ENCODE data around the gene MYO1C. TPM values are rescaled to one million over a fixed set of nuclear protein-coding genes. Genes with fewer than 3 reads are reported as not detected.

Gene MYO1C
- total and polyA plus RNA-seq, 2 of the 8 experiments (the other 6 are each of a cell fraction or from before 2014, with no cell fraction given) = 40.1 to 78.6 TPM

DNA sequence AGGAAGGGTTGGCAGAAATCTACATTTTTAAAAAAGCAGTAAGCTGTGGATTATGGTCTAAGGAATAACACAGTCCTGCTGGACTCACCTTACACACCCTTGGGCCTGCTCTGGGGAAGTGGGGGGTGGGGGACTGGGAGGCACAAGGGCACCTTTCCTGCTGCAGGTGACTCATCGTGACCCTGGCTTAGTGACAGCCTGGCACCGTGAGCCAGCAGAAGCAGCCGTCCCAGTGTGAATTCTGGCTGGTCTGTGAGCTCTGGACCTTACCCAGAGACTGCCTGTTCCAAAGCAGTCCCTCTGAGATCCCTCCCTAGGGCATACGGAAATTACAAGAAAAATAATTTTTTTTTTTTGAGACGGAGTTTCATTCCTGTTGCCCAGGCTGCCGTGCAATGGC lies 32.3 kb downstream of the MYO1C start:
- H3K4me2 ChIP-seq (ENCODE audit: insufficient read depth in 1 of 2, low read depth in 2 of 2, low read length in 2 of 2) = no peak overlapping the region
- CTCF ChIA-PET (ENCODE audit: partially characterized antibody) = interaction anchor here (0.6 to 1.2 kb wide), 5 partner anchors 13 to 127 kb away, joined by 3 to 4 read pairs (median 4); no protein-coding TSS in a partner anchor
- TF ChIP-seq SIRT6 (IDR thresholded peaks at IDR 0.05; ENCODE audit: low read length) = no peak
- no peak for TF ChIP-seq SRF (IDR thresholded peaks at IDR 0.05; ENCODE audit: low read depth, low read length)
- TF ChIP-seq CHD1 (IDR thresholded peaks at IDR 0.05; ENCODE audit: low read depth, low read length) = no peak
- no peak for TF ChIP-seq EGR1 (IDR thresholded peaks at IDR 0.05; ENCODE audit: borderline replicate concordance, low read depth, low read length)
- no peak for TF ChIP-seq TCF12 (IDR thresholded peaks at IDR 0.05; ENCODE audit: low read depth, low read length)
- no peak for TF ChIP-seq RNF2 (IDR thresholded peaks at IDR 0.05; ENCODE audit: borderline replicate concordance, low read depth, low read length, missing control alignments, poor library complexity, severe bottlenecking)
- TF ChIP-seq CEBPB (IDR thresholded peaks at IDR 0.05; ENCODE audit: low read depth, low read length) = no peak
- no peak for TF ChIP-seq ATF2 (IDR thresholded peaks at IDR 0.05; ENCODE audit: low read length)
- no peak for TF ChIP-seq CTCF (IDR thresholded peaks at IDR 0.05; ENCODE audit: control extremely low read depth in 1 of 3, insufficient read depth in 1 of 3, low read depth in 1 of 3, low read length in 3 of 3)
- TF ChIP-seq TBP (IDR thresholded peaks at IDR 0.05; ENCODE audit: low read depth, low read length) = no peak

More for the DNA sequence above, 32.3 kb downstream of the MYO1C start:
- POLR2A ChIA-PET (ENCODE audit: partially characterized antibody) = interaction anchor here (0.8 to 1.9 kb wide), 8 partner anchors 8 to 62 kb away, joined by 3 to 7 read pairs (median 5); partner anchors contain the start of gene YWHAE
- Histone ChIP-seq H4K20me1 (replicated peaks in 1 of 2; ENCODE audit: control insufficient read depth in 1 of 2, insufficient read depth in 2 of 2, low read length in 2 of 2) (no peaks in the 10 kb centered on the region), H2AK5ac (ENCODE audit: low read depth, low read length) (no peak overlapping the region), H3K4me1 (replicated peaks in 1 of 4; ENCODE audit: control insufficient read depth in 3 of 4, insufficient read depth in 4 of 4, low read length in 3 of 4) (peaks cover 0 to 2% (median 0%) of the 10 kb centered on the region in 4 experiments; a peak in 1 of 7 replicates), H3K36me3 (ENCODE audit: control insufficient read depth in 2 of 4, insufficient read depth in 4 of 4, low read length in 3 of 4) (no peaks in the 10 kb centered on the region), H4K8ac (ENCODE audit: extremely low read depth, insufficient read depth, low read length) (no peak overlapping the region), H3K9me3 (ENCODE audit: insufficient read depth in 2 of 2, low read depth in 1 of 2, low read length in 1 of 2) (no peaks in the 10 kb centered on the region), H3K4me3 (ENCODE audit: extremely low read depth in 1 of 4, insufficient read depth in 2 of 4, low read depth in 3 of 4, low read length in 4 of 4) (no peak overlapping the region), H3K79me1 (ENCODE audit: low read depth, low read length) (no peaks in the 10 kb centered on the region; the same call in 1 of the 2 replicates), H4K5ac (ENCODE audit: insufficient read length, low read depth, low read length) (no peak overlapping the region), H2BK15ac (ENCODE audit: low read length) (no peak overlapping the region), H3K4ac (replicated peaks; ENCODE audit: insufficient read length, low read depth, low read length) (no peak overlapping the region), H2BK12ac (ENCODE audit: low read depth, low read length) (no peak overlapping the region), H2AFZ (ENCODE audit: low read length) (no peak overlapping the region), H3K9ac (replicated peaks in 1 of 4; ENCODE audit: extremely low read depth in 1 of 4, low read depth in 3 of 4, low read length in 3 of 4) (no peak overlapping the region), H3K23ac (ENCODE audit: insufficient read length) (no peak overlapping the region), H3K56ac (replicated peaks; ENCODE audit: insufficient read length, low read depth, low read length) (no peak overlapping the region), H3K27me3 (replicated peaks in 1 of 4; ENCODE audit: control insufficient read depth in 3 of 4, extremely low read depth in 1 of 4, insufficient read depth in 3 of 4, low read length in 3 of 4) (no peaks in the 10 kb centered on the region), H4K91ac (replicated peaks; ENCODE audit: insufficient read length, low read length) (no peak overlapping the region), H3K14ac (ENCODE audit: insufficient read length) (no peak overlapping the region), H3K27ac (ENCODE audit: low read depth, low read length) (no peak overlapping the region), H3K79me2 (ENCODE audit: control insufficient read depth in 1 of 2, insufficient read depth in 2 of 2, low read length in 2 of 2) (peaks cover 4 to 7% of the 10 kb centered on the region in 2 experiments), H3K18ac (ENCODE audit: extremely low read depth, low read length) (no peak overlapping the region), H2BK5ac (ENCODE audit: low read depth, low read length) (no peak overlapping the region), H3K23me2 (ENCODE audit: low read depth, low read length) (peaks cover 2% of the 10 kb centered on the region; the same call in 1 of the 2 replicates), H2BK20ac (ENCODE audit: low read length) (no peak overlapping the region), H2BK120ac (replicated peaks; ENCODE audit: low read depth, low read length) (no peak overlapping the region)
- 94% methylated on average over 6 of the region's 6 CpGs; no CpG with 5 or more reads in 1 of the 2 experiments for WGBS, 2 experiments (ENCODE audit: extremely low coverage in 1 of 2, insufficient coverage in 1 of 2, insufficient read length in 1 of 2, insufficient replicate concordance in 2 of 2, low coverage in 1 of 2, low lambda C conversion rate in 2 of 2, missing lambda C conversion rate in 1 of 2)
- FAIRE-seq (no peak), DNase-seq (ENCODE audit: low read depth in 1 of 2, low spot score in 2 of 2) (no peak)
